Breast epithelium (tissue), 4 donors: ENCODE measurements around the gene STXBP6. TPM values are rescaled to one million over a fixed set of nuclear protein-coding genes. Genes with fewer than 3 reads are reported as not detected.

Experiments used
- DNase-seq, 2 donors: peaks; one replicate each; pipeline ENCODE4 v3.0.0-alpha.2; 2019; ENCODE audit warnings: low spot score in 2 of 2
- H3K27ac ChIP-seq, 2 donors: fragments of 200-600 bp; sonication (generic) in 1 of 2; one replicate each; pipeline ENCODE4 v1.5.1; 2016 to 2019; ENCODE audit warnings: mild to moderate bottlenecking in 1 of 2
- H3K27me3 ChIP-seq, 2 donors: fragments of 200-600 bp; sonication (generic) in 1 of 2; one replicate each; pipeline versions ENCODE4 v1.5.1 to v1.6.0; 2017 to 2019; ENCODE audit warnings: control low read depth in 1 of 2, mild to moderate bottlenecking in 1 of 2
- H3K36me3 ChIP-seq: fragments of 200-600 bp; one replicate; pipeline ENCODE4 v1.5.1; 2019
- H3K4me1 ChIP-seq, 2 donors: fragments of 200-600 bp; sonication (generic); one replicate each; pipeline ENCODE4 v1.5.1; 2016 to 2019; ENCODE audit warnings: control low read depth in 1 of 2
- H3K4me3 ChIP-seq, 3 donors: fragments of 200-600 bp; sonication (generic); 1 replicate in 2 of 3; 2 replicates in 1 of 3; pipeline ENCODE4 v1.5.1; 2016 to 2019; ENCODE audit warnings: mild to moderate bottlenecking in 3 of 3, moderate library complexity in 2 of 3
- H3K9me3 ChIP-seq, 2 donors: fragments of 200-600 bp; sonication (generic) in 1 of 2; one replicate each; pipeline ENCODE4 v1.5.1; 2016 to 2019; ENCODE audit warnings: control low read depth in 1 of 2
- CTCF ChIP-seq, 3 donors: fragments of 450-650 bp; IDR thresholded peaks; one replicate each; pipeline ENCODE4 v1.5.1; 2016 to 2017; ENCODE audit warnings: antibody characterized with exemption in 3 of 3, mild to moderate bottlenecking in 3 of 3, moderate library complexity in 3 of 3
- POLR2A ChIP-seq: fragments of 450-650 bp; IDR thresholded peaks from one replicate; pipeline ENCODE4 v1.6.1; 2016; ENCODE audit warnings: antibody characterized with exemption, mild to moderate bottlenecking, moderate library complexity
- POLR2AphosphoS5 ChIP-seq, 3 donors: sonication (generic); formaldehyde crosslinking; IDR thresholded peaks; one replicate each; pipeline ENCODE4 v1.6.1; 2017; ENCODE audit warnings: antibody characterized with exemption in 3 of 3
- intact Hi-C: fragments of 100-400 bp; cut with DNase I; formaldehyde crosslinking; loops from one replicate; pipeline ENCODE4 v1.15.1; 2023; ENCODE audit warnings: low total_unique reads
- total RNA-seq, 3 donors: library from RNA; depleted of rRNA; stranded (reverse); fragments of >200 nt; gene quantifications; one replicate each; pipeline ENCODE4 v1.1.0, GENCODE V29; 2016

STXBP6 gene
- total RNA-seq, 3 donors from 2014 or later = 2.6 to 8.3 (median 5.3) TPM

GRCh38 chr14:24957814-24958213, 92.1 kb downstream of the STXBP6 start:
- Histone ChIP-seq H3K27ac (no peak overlapping the region), H3K36me3 (no peaks in the 10 kb centered on the region), H3K27me3 (no peaks in the 10 kb centered on the region), H3K4me3 (no peak overlapping the region), H3K4me1 (no peaks in the 10 kb centered on the region), H3K9me3 (no peaks in the 10 kb centered on the region)
- DNase-seq = no peak
- intact Hi-C loops = no loop called here
- no peak for TF ChIP-seq POLR2AphosphoS5 (IDR thresholded peaks at IDR 0.05)
- no peak for TF ChIP-seq POLR2A
- TF ChIP-seq CTCF (IDR thresholded peaks at IDR 0.05) = no peak

GRCh38 chr14:24956104-24956503, 93.8 kb downstream of the STXBP6 start:
- no peaks in the 10 kb centered on the region for H3K4me1 ChIP-seq

GRCh38 chr14:24954700-24955037, 95.3 kb downstream of the STXBP6 start:
- DNase-seq = no peak
- no peak overlapping the region for H3K27ac ChIP-seq
- H3K36me3 ChIP-seq = no peaks in the 10 kb centered on the region
- TF ChIP-seq POLR2AphosphoS5 (IDR thresholded peaks at IDR 0.05) = no peak
- no peak for TF ChIP-seq CTCF (IDR thresholded peaks at IDR 0.05)
- no peak for TF ChIP-seq POLR2A
- intact Hi-C loops = no loop called here
- no peaks in the 10 kb centered on the region for H3K9me3 ChIP-seq
- no peaks in the 10 kb centered on the region for H3K4me1 ChIP-seq
- no peaks in the 10 kb centered on the region for H3K27me3 ChIP-seq
- no peak overlapping the region for H3K4me3 ChIP-seq

More at GRCh38 chr14:24956104-24956503, 93.8 kb downstream of the STXBP6 start:
- Histone ChIP-seq H3K27ac (no peak overlapping the region), H3K9me3 (no peaks in the 10 kb centered on the region), H3K36me3 (no peaks in the 10 kb centered on the region), H3K27me3 (no peaks in the 10 kb centered on the region), H3K4me3 (no peak overlapping the region)
- DNase-seq = no peak
- intact Hi-C loops = no loop called here
- TF ChIP-seq POLR2AphosphoS5 (IDR thresholded peaks at IDR 0.05) (no peak), CTCF (IDR thresholded peaks at IDR 0.05) (no peak), POLR2A (no peak)

- Histone ChIP-seq H3K27ac (no peak overlapping the region), H3K36me3 (no peaks in the 10 kb centered on the region), H3K9me3 (no peaks in the 10 kb centered on the region), H3K4me1 (no peaks in the 10 kb centered on the region), H3K4me3 (no peak overlapping the region), H3K27me3 (no peaks in the 10 kb centered on the region)
- DNase-seq = no peak
- TF ChIP-seq CTCF (IDR thresholded peaks at IDR 0.05) = no peak
- no peak for TF ChIP-seq POLR2A
- TF ChIP-seq POLR2AphosphoS5 (IDR thresholded peaks at IDR 0.05) = no peak
- intact Hi-C loops = no loop called here
These were observed 95.8 kb downstream of the STXBP6 start for GRCh38 chr14:24954037-24954699.

GRCh38 chr14:24952851-24953666, 96.9 kb downstream of the STXBP6 start:
- Histone ChIP-seq H3K4me1 (no peaks in the 10 kb centered on the region), H3K27ac (no peak overlapping the region)

More at GRCh38 chr14:24952851-24953666, 96.9 kb downstream of the STXBP6 start:
- Histone ChIP-seq H3K36me3 (no peaks in the 10 kb centered on the region), H3K4me3 (no peak overlapping the region), H3K27me3 (no peaks in the 10 kb centered on the region), H3K9me3 (no peaks in the 10 kb centered on the region)
- TF ChIP-seq POLR2A = no peak
- no peak for TF ChIP-seq CTCF (IDR thresholded peaks at IDR 0.05)
- TF ChIP-seq POLR2AphosphoS5 (IDR thresholded peaks at IDR 0.05) = no peak
- intact Hi-C loops = no loop called here
- no peak for DNase-seq
